GM23248 (cell line): ENCODE data around the gene MYO18B.

Experiments
- EZH2 ChIP-seq: fragments of 200-600 bp; sonication (generic); IDR thresholded peaks from 2 replicates; pipeline ENCODE4 v1.6.1; 2018; ENCODE audit warnings: antibody characterized with exemption, mild to moderate bottlenecking; ENCODE audit not compliant: insufficient read depth, poor library complexity, severe bottlenecking
- EZH2phosphoT487 ChIP-seq: fragments of 200-600 bp; sonication (generic); IDR thresholded peaks from 2 replicates; pipeline ENCODE4 v1.6.1; 2018; ENCODE audit warnings: antibody characterized with exemption, moderate library complexity, mild to moderate bottlenecking, low read depth; ENCODE audit not compliant: insufficient read depth

DNA sequence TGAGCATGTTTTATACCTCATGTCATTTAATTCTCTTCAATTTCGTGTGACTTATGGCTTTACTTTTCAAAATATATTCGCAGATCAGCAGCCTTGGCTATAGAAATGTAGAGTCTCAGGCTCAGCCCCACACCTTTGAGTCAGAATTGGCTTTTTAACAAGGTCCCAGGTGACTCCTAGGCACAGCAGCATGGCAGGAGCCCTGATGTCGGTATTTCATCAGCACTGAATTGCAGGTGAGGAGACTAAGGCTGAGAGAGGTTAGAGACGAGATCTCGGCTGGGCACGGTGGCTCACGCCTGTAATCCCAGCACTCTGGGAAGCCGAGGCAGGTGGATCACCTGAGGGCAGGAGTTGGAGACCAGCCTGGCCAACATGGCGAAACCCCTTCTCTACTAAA lies 230.4 kb downstream of the MYO18B start:
- TF ChIP-seq EZH2 (no peak), EZH2phosphoT487 (no peak)
